Psoas muscle (tissue), 8 donors: ENCODE data around the gene ZNF691. TPM values are rescaled to one million over a fixed set of nuclear protein-coding genes. Genes with fewer than 3 reads are reported as not detected.

Source experiments
- ATAC-seq, 4 donors: fragments of 200-7000 bp; cut with Tn5 transposase; one replicate each; pipeline ENCODE4 v1.9.1; 2020; ENCODE audit warnings: moderate library complexity in 3 of 4, mild to moderate bottlenecking in 2 of 4
- DNase-seq, 2 donors: peaks; one replicate each; pipeline ENCODE4 v3.0.0-alpha.2; 2020
- H3K27ac ChIP-seq: fragments of 200-600 bp; one replicate; pipeline ENCODE4 v1.8.0; 2022
- H3K27me3 ChIP-seq, 3 donors: fragments of 200-600 bp in 1 of 3; one replicate each; pipeline versions ENCODE4 v1.6.1 to v1.8.0; 2013 to 2022; ENCODE audit warnings: low read length in 2 of 3, mild to moderate bottlenecking in 2 of 3, moderate library complexity in 1 of 3; ENCODE audit not compliant: insufficient read depth in 3 of 3
- H3K36me3 ChIP-seq, 2 donors: fragments of 200-600 bp in 1 of 2; one replicate each; pipeline versions ENCODE4 v1.6.1 to v1.8.0; 2013 to 2022; ENCODE audit warnings: low read depth in 1 of 2, mild to moderate bottlenecking in 1 of 2, moderate library complexity in 1 of 2; ENCODE audit not compliant: insufficient read depth in 1 of 2
- H3K4me1 ChIP-seq: fragments of 200-600 bp; one replicate; pipeline ENCODE4 v1.8.0; 2022
- H3K4me3 ChIP-seq: fragments of 200-600 bp; one replicate; pipeline ENCODE4 v1.8.0; 2022; ENCODE audit warnings: mild to moderate bottlenecking
- H3K9me3 ChIP-seq: fragments of 200-600 bp; one replicate; pipeline ENCODE4 v1.8.0; 2022
- WGBS, 3 donors: extraction: QIAGEN DNeasy Blood & Tissue Kit; methylation state at CpG; one replicate each; pipeline versions ENCODE4 v1.1.6 to v1.1.7; 2013; 5-methylcytosine and 5-hydroxymethylcytosine counted together
- intact Hi-C, 2 donors: fragments of 100-400 bp; cut with DNase I; formaldehyde crosslinking; loops; one replicate each; pipeline versions ENCODE4 v1.11.0 to v1.14.2; 2022
- polyA plus RNA-seq, 3 donors: library from polyadenylated mRNA; stranded (reverse); fragments of 200-250 nt; gene quantifications; one replicate each; pipeline ENCODE4 v1.2.3, GENCODE V29; 2013
- total RNA-seq, 4 donors: library from RNA; stranded (reverse); fragmentation: NEBNext Ultra II Directional in 2 of 4; extraction: Animal tissue kit (Norgen Biotek cat#: 25700) in 2 of 4; gene quantifications; one replicate each; pipeline versions ENCODE4 v1.2.1 to v1.2.4, GENCODE V29; 2021 to 2023
- TF ChIP-seq, protein P1 (sequence below): fragments of 200-600 bp; IDR thresholded peaks from one replicate; pipeline ENCODE4 v1.8.0; 2022; ENCODE audit warnings: antibody characterized with exemption
- donor health status: healthy with polysubstance abuse.
- donor health status: DM: no; HTN: no; CAD: no; lungs with moderate emphysema.
- donor health status: Bipolar disorder and iron deficiency.
- donor health status: healthy.
- donor health status: DM: yes; HTN: yes; CAD: no.
- donor health status: DM: no; HTN: no; CAD: no.
- donor health status: DM: no; HTN: no; CAD: no.
- donor health status: DM: yes; HTN: yes; CAD: no.

The ZNF691 gene
- total and polyA plus RNA-seq, 7 donors: 4.8 to 10.8 (median 7.0) TPM

DNA sequence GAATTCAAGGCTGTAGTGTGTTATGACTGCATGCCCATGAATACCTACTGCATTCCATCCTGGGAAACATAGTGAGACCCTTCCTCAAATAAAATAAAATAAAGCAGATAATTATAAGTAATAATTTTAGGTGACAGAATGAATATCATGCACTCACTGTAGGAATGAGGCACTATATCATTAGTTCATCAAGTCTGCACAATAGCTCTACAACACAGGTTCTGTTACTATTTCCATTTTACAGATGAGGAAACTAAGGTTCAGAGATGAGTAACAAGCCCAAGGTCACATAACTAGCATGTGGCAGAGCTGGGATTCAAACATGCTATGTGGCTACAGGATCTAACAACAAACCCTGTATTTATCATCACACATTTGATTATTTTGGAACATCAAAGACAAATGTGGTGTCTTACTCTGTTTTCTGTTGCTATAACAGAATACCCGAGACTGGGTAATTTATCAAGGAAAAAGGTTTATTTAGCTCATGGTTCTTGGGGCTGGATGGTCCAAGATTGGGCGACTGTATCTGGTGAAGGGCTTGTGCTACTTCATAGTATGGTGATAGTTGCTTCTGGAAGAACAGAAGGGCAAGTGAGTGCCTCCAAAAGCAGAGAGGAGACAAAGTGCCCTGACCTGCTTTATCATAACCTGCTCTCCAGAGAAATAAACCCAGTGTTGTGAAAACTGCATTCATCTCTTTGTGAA lies 4.8 kb upstream of the ZNF691 start:
- intact Hi-C loops: loop anchor here in 1 of 2 donors (10.0 kb wide), 1 partner anchor 77 kb away; the partner anchor contains the start of genes C1orf50 and P3H1

DNA sequence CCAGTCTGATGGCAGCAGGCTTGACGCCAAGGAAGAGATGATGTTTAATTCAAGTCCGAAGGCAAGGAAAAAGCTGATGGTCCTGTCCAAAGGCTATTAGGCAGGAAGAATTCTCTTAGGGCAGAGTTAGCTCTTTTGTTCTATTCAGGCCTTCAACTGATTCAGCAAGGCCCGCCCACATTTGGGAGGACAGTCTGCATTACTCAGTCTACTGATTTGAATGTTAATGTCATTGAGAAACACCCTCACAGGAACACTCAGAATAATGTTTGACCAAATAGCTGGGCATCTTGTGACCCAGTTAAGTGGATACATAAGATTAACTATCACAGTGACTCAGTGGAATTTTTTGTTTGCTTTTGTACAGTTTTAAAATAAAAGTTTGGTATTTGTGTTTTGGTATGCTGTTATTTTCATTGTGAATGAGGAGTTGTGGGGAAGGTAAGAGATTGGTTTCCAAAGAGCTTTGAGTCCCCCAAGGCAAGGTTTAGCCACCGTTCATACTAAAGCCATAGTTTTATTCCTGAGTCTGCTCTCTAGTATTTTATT lies 1.7 kb upstream of the ZNF691 start:
- no peaks in the 10 kb centered on the region for H3K27me3 ChIP-seq
- no peaks in the 10 kb centered on the region for H3K9me3 ChIP-seq
- H3K4me3 ChIP-seq: no peak overlapping the region
- H3K4me1 ChIP-seq: peaks cover 18% of the 10 kb centered on the region
- TF ChIP-seq, protein P1, sequence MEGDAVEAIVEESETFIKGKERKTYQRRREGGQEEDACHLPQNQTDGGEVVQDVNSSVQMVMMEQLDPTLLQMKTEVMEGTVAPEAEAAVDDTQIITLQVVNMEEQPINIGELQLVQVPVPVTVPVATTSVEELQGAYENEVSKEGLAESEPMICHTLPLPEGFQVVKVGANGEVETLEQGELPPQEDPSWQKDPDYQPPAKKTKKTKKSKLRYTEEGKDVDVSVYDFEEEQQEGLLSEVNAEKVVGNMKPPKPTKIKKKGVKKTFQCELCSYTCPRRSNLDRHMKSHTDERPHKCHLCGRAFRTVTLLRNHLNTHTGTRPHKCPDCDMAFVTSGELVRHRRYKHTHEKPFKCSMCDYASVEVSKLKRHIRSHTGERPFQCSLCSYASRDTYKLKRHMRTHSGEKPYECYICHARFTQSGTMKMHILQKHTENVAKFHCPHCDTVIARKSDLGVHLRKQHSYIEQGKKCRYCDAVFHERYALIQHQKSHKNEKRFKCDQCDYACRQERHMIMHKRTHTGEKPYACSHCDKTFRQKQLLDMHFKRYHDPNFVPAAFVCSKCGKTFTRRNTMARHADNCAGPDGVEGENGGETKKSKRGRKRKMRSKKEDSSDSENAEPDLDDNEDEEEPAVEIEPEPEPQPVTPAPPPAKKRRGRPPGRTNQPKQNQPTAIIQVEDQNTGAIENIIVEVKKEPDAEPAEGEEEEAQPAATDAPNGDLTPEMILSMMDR: no peak
- DNase-seq: no peak
- 88 to 99% (median 91%) methylated on average over 4 of the region's 4 CpGs for WGBS, 3 donors
- intact Hi-C loops: loop anchor here (1.0 to 10.0 kb wide), 2 partner anchors 26 to 80 kb away; partner anchors contain the start of genes C1orf50 (in 1 of the 2) and P3H1 (in 1 of the 2)
- H3K36me3 ChIP-seq: peaks cover 2 to 23% of the 10 kb centered on the region in 2 donors
- ATAC-seq: no peak
- H3K27ac ChIP-seq: no peak overlapping the region

More for the DNA sequence above, 4.8 kb upstream of the ZNF691 start:
- TF ChIP-seq, protein P1: no peak
- no peaks in the 10 kb centered on the region for H3K27me3 ChIP-seq
- no peak for DNase-seq
- WGBS, 3 donors: 73 to 98% (median 95%) methylated on average over 2 of the region's 2 CpGs
- ATAC-seq: no peak
- no peaks in the 10 kb centered on the region for H3K9me3 ChIP-seq
- H3K27ac ChIP-seq: no peak overlapping the region
- peaks cover 5% of the 10 kb centered on the region for H3K4me1 ChIP-seq
- peaks cover 0 to 28% of the 10 kb centered on the region in 2 donors for H3K36me3 ChIP-seq
- no peak overlapping the region for H3K4me3 ChIP-seq

DNA sequence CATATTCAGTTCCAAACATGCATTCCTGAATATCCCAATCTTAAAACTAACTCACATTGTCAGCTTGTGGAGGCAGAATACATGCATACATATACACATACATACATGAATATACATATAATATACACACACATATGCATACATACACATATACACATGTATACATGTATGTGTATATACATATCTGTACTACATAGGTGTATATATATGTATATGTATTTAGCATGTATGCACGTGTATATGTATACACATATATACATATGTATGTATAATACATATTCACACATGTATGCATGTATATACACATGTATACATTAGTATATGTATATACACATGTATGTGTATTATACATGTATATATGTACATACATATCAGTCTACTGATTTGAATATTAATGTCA lies 1.2 kb upstream of the ZNF691 start:
- Histone ChIP-seq H3K27ac (no peak overlapping the region), H3K4me3 (peak overlapping the region; percentile 73), H3K27me3 (no peaks in the 10 kb centered on the region), H3K9me3 (no peaks in the 10 kb centered on the region), H3K36me3 (peaks cover 3 to 23% of the 10 kb centered on the region in 2 donors), H3K4me1 (peaks cover 18% of the 10 kb centered on the region)
- intact Hi-C loops: loop anchor here in 1 of 2 donors (10.0 kb wide), 1 partner anchor 80 kb away; the partner anchor contains the start of genes C1orf50 and P3H1
- ATAC-seq (no peak), DNase-seq (no peak)
- 56 to 68% (median 61%) methylated on average over 1 of the region's 1 CpG for WGBS, 3 donors
- TF ChIP-seq, protein P1: no peak

DNA sequence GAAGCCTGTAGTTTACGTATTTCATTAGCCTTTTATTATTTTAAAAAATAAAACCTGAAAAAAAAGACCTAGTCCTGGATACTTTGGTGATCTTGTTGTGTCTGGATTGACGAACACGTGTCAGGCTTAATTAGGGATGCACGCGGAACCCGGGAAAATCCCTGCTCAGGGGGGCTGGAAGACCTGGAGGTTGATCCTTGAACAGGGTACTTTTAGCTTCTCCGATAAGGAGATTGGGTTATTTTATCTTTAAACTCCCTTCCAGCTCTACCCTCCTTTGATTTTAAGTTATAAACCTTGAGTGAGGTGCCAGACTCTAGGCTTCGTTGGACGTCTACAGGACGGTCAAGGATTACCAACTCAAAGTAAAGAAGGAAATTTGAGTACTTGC lies 552 bp upstream of the ZNF691 start:
- Histone ChIP-seq H3K27ac (peak overlapping the region; percentile 64), H3K36me3 (peaks cover 3 to 29% of the 10 kb centered on the region in 2 donors), H3K4me1 (peaks cover 18% of the 10 kb centered on the region), H3K27me3 (no peaks in the 10 kb centered on the region), H3K9me3 (no peaks in the 10 kb centered on the region), H3K4me3 (peak overlapping the region; percentile 73)
- TF ChIP-seq, protein P1: no peak
- WGBS, 3 donors: 6 to 8% (median 7%) methylated on average over 10 of the region's 10 CpGs
- DNase-seq: no peak
- intact Hi-C loops: loop anchor here in 1 of 2 donors (10.0 kb wide), 1 partner anchor 81 kb away; the partner anchor contains the start of genes C1orf50 and P3H1
- ATAC-seq: peak in 3 of 4 donors; percentile 7 to 17 (median 13)
